HUES6 (cell line): Measurements from ENCODE around the gene INHBE.
"Not testable (repeated sequence)": the region's sequence is repeated elsewhere in the genome, so short reads cannot be mapped to it uniquely, and the experiment has no call there.

Experiments
- H3K27ac ChIP-seq: 2 replicates; pipeline ENCODE4 v1.7.0; 2013; ENCODE audit warnings: low read depth, mild to moderate bottlenecking, low read length, inconsistent platforms
- H3K27me3 ChIP-seq: 2 replicates; pipeline ENCODE4 v1.6.1; 2013; ENCODE audit warnings: low read length; ENCODE audit not compliant: control insufficient read depth, insufficient read depth
- H3K36me3 ChIP-seq: 2 replicates; pipeline ENCODE4 v1.6.1; 2013; ENCODE audit warnings: low read length; ENCODE audit not compliant: control insufficient read depth, insufficient read depth
- H3K4me1 ChIP-seq: 2 replicates; pipeline ENCODE4 v1.6.1; 2013; ENCODE audit warnings: low read length; ENCODE audit not compliant: control insufficient read depth, insufficient read depth
- H3K4me3 ChIP-seq: 2 replicates; pipeline ENCODE4 v1.5.1; 2013; ENCODE audit warnings: low read depth, low read length
- H3K9ac ChIP-seq: one replicate; pipeline ENCODE4 v1.6.1; 2013; ENCODE audit warnings: mild to moderate bottlenecking, low read length
- H3K9me3 ChIP-seq: 2 replicates; pipeline ENCODE4 v1.6.1; 2013; ENCODE audit warnings: low read depth, low read length; ENCODE audit not compliant: control insufficient read depth, insufficient read depth

INHBE gene

GRCh38 chr12:57429473-57430111 is 25.5 kb upstream of the INHBE start:
- peak overlapping the region; percentile 82 for H3K9ac ChIP-seq
- H3K9me3 ChIP-seq, result no peaks in the 10 kb centered on the region
- no peaks in the 10 kb centered on the region for H3K27me3 ChIP-seq
- H3K4me3 ChIP-seq, result peak overlapping the region; percentile 83
- no peaks in the 10 kb centered on the region for H3K36me3 ChIP-seq
- peaks cover 9% of the 10 kb centered on the region; the same call in 1 of the 2 replicates for H3K4me1 ChIP-seq
- no peak overlapping the region for H3K27ac ChIP-seq

DNA sequence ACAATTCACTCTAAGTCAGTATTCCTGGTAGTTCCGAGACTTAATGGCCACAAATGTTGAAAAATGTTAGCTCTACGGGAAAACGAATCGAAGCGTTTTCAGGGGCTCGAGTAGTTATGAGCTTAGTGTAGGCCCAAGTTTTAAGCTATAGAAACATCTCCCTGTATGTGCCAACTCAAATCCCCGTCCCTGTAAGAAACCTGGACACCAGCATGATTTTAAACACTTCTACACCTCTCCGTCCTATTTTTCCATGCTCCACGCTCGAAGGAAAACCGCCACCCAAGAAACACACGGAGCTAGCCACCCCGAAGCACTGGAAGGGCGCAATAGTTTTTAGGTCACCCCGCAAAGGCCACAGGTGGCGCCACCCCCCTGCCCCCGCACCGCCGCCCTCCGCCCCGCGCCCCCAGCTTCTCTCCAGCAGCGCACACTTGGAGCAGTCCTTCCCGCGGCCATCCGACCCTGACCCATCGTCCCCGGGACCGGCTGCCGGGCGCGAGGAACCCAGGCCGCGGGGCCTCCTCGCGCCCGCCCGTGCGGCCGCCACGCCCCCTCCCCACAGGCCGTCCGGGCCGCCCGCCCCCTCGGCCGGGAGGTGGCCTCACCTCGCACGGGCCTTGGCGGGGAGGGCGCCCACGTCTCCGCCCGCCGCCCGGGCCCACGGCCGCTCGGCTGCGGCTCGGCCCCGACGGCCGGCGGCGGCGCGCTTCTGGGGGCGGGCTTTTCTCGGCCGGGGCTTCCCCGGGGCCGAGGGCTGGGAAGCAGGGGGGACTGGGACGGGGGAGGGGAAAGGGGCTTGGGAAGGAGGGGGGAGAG is 24.8 kb upstream of the INHBE start:
- H3K36me3 ChIP-seq, result no peaks in the 10 kb centered on the region
- peak overlapping the region; percentile 83 for H3K4me3 ChIP-seq
- H3K27me3 ChIP-seq, result no peaks in the 10 kb centered on the region
- peak overlapping the region; percentile 54; the same call in 1 of the 2 replicates for H3K27ac ChIP-seq
- no peaks in the 10 kb centered on the region for H3K9me3 ChIP-seq
- peak overlapping the region; percentile 82 for H3K9ac ChIP-seq
- peaks cover 9% of the 10 kb centered on the region; the same call in 1 of the 2 replicates for H3K4me1 ChIP-seq

- Histone ChIP-seq H3K4me3 (peak within 1 kb of the TSS; percentile 83), H3K9me3 (no peaks in the 10 kb centered on the region), H3K4me1 (peaks cover 9% of the 10 kb centered on the region; the same call in 1 of the 2 replicates), H3K27me3 (no peaks in the 10 kb centered on the region), H3K27ac (peak within 1 kb of the TSS; percentile 54; the same call in 1 of the 2 replicates), H3K36me3 (no peaks in the 10 kb centered on the region), H3K9ac (peak within 1 kb of the TSS; percentile 82)
Observed at GRCh38 chr12:57430931-57431566, 24.1 kb upstream of the INHBE start, which contains the start of gene R3HDM2. Gene R3HDM2 (minus strand): TSS chr12:57431043. CDS start chr12:57310428, 120,615 bp downstream.

DNA sequence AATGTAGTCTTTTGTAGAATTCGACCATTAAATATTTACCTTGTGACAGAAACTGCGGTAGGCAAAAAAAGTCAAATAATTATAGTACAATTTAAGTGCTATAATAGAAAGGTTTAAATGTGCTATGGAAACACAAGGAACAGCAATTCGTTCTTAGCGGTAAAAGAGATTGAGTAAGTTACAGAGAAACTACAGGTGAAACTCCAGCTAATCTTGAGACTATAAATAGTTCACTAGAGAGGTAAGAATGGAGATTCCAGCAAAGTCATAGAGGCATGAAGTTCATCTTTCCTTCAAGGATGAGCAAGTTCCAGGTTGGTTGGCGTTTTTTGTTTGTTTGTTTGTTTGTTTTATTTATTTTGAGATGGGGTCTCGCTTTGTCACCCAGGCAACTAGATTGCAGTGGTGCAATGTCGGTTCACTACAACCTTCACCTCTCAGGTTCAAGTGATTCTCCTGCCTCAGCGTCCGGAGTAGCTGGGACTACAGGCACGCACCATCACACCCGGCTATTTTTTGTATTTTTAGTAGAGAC is 23.4 kb upstream of the INHBE start:
- Histone ChIP-seq H3K9ac (no peak overlapping the region), H3K27ac (no peak overlapping the region), H3K4me3 (peak overlapping the region; percentile 83), H3K27me3 (no peaks in the 10 kb centered on the region), H3K36me3 (no peaks in the 10 kb centered on the region), H3K9me3 (no peaks in the 10 kb centered on the region), H3K4me1 (peaks cover 9% of the 10 kb centered on the region; the same call in 1 of the 2 replicates)

DNA sequence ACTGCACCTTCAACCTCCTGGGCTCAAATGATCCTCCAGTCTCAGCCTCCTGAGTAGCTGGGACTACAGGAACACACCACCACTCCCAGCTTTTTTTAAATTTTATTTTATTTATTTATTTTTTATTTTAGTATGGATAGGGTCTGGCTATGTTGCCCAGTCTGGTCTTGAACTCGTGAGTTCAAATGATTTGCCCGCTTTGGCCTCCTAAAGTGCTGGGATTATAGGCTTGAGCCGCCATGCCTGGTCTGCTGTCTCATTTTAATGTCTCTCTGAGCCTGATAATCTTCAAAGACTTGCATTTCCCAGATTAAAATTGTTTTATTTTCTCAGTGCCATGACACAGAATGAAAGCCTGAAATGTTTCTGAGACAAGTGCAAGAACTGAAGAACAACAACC is 21.7 kb upstream of the INHBE start:
- Histone ChIP-seq H3K4me1 (peaks cover 9% of the 10 kb centered on the region; the same call in 1 of the 2 replicates), H3K27me3 (no peaks in the 10 kb centered on the region), H3K27ac (no peak overlapping the region), H3K9me3 (no peaks in the 10 kb centered on the region), H3K36me3 (no peaks in the 10 kb centered on the region), H3K9ac (no peak overlapping the region), H3K4me3 (no peak overlapping the region)

DNA sequence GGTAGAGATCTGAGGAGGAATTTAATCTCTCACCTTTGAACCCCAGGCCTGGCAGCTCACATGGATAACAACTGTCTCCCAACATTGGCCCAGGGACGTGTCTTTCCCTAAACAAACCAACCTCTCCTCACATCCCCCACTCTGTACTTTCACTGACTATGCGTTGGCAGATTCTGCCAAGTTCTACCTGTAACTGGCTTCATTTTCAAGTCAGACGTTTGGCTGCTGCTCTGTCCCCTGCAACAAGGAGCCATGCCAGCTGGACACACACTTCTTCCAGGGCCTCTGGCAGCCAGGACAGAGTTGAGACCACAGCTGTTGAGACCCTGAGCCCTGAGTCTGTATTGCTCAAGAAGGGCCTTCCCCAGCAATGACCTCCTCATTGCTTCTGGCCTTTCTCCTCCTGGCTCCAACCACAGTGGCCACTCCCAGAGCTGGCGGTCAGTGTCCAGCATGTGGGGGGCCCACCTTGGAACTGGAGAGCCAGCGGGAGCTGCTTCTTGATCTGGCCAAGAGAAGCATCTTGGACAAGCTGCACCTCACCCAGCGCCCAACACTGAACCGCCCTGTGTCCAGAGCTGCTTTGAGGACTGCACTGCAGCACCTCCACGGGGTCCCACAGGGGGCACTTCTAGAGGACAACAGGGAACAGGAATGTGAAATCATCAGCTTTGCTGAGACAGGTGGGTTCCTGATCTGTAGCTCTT is 20.4 kb upstream of the INHBE start, which contains the start of gene INHBC:
Gene INHBC (plus strand): TSS at position 268 of the 707 bp plus-strand sequence. CDS start 103 bp downstream, at position 371.
- Histone ChIP-seq H3K4me3 (no peak within 1 kb of the TSS), H3K9me3 (no peaks in the 10 kb centered on the region), H3K27me3 (no peaks in the 10 kb centered on the region), H3K9ac (no peak within 1 kb of the TSS), H3K4me1 (peaks cover 7% of the 10 kb centered on the region; the same call in 1 of the 2 replicates), H3K27ac (no peak within 1 kb of the TSS), H3K36me3 (no peaks in the 10 kb centered on the region)

DNA sequence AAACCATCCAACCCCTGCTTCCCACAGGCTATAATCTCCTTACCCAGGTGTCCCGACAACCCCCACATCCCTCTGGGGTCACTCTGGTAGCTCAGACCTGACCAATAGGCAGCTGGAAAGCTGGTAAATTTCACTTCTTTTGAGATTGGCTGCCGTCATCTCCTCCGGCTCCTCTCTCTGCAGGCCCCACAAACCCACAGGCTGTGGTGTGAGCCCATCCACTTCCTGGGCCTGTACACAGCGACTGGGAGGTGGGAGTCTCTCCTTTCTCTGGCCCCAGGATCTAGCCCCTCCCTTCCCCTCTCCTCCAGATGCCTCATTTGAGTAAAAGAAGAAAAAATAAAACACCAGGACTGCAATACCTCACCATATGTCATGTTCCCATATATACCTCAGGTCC is 19.8 kb upstream of the INHBE start:
- H3K9me3 ChIP-seq, result no peaks in the 10 kb centered on the region
- H3K27ac ChIP-seq, result no peak overlapping the region
- H3K4me3 ChIP-seq, result no peak overlapping the region
- peaks cover 7% of the 10 kb centered on the region; the same call in 1 of the 2 replicates for H3K4me1 ChIP-seq
- no peaks in the 10 kb centered on the region for H3K27me3 ChIP-seq
- H3K9ac ChIP-seq, result no peak overlapping the region
- no peaks in the 10 kb centered on the region for H3K36me3 ChIP-seq

GRCh38 chr12:57438400-57438799 is 16.7 kb upstream of the INHBE start:
- H3K4me1 ChIP-seq, result no peaks in the 10 kb centered on the region; the same call in 1 of the 2 replicates
- H3K27me3 ChIP-seq, result no peaks in the 10 kb centered on the region
- no peak overlapping the region for H3K9ac ChIP-seq
- no peak overlapping the region for H3K27ac ChIP-seq
- no peaks in the 10 kb centered on the region for H3K36me3 ChIP-seq
- H3K9me3 ChIP-seq, result peaks cover 11% of the 10 kb centered on the region
- H3K4me3 ChIP-seq, result no peak overlapping the region

DNA sequence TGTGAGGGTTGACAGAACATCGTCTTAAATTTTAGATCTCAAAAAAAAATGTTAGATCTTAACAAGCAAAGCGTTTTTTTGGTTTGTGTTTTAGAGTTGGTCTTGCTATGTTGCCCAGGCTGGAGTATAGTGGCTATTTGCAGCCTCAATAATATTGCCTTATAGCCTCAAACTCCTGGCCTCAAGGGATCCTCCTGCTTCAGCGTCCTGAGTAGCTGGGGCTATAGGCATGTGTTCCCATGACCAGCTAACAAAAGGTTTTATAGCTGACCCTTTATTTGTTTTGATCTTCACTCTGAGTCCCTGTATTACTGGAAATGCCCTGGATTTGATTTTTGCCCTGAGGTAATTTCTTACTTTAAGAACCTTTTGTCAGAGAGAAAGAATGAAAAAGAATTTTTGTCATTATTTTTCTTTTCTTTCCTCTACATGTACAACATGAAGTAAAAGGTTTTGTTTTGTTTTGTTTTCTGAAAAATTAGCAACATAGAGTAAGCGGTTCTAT is 15.3 kb upstream of the INHBE start:
- no peak overlapping the region for H3K4me3 ChIP-seq
- no peak overlapping the region for H3K27ac ChIP-seq
- no peaks in the 10 kb centered on the region for H3K27me3 ChIP-seq
- H3K36me3 ChIP-seq, result no peaks in the 10 kb centered on the region
- peaks cover 11% of the 10 kb centered on the region for H3K9me3 ChIP-seq
- H3K9ac ChIP-seq, result no peak overlapping the region
- no peaks in the 10 kb centered on the region for H3K4me1 ChIP-seq

DNA sequence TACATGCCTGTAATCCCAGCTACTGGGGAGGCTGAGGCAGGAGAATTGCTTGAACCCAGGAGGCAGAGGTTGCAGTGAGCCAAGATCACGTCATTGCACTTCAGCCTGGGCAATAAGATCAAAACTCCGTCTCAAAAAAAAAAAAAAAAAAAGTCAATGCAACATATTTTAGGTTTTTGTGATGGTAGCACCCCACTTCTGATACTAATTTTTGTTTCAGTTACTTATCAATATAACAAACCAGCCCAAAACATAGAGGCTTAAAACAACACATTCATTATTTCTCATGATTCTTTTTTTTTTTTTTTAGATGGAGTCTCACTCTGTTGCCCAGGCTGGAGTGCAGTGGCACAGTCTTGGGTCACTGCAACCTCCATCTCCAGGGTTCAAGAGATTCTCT is 13.7 kb upstream of the INHBE start:
- not testable (repeated sequence) for H3K36me3 ChIP-seq, H3K27me3 ChIP-seq, H3K27ac ChIP-seq, H3K9ac ChIP-seq, H3K4me1 ChIP-seq, H3K4me3 ChIP-seq
- H3K9me3 ChIP-seq, result peaks cover 11% of the 10 kb centered on the region
